Activated CD4-positive, alpha-beta T cell treated with anti-CD3 and anti-CD28 coated beads, Interleukin-2, amount 10 ng/mL, durations not matched to agents 7 days and 5 days (primary cell): Measurements from ENCODE around the gene GP1BA. TPM values are rescaled to one million over a fixed set of nuclear protein-coding genes. Genes with fewer than 3 reads are reported as not detected.

Experiments used
- CTCF ChIA-PET: fragments of 350-600 bp; sonication (Branson Sonifier 250); formaldehyde crosslinking; loops from one replicate; lab custom pipeline; 2021; ENCODE audit warnings: antibody characterized with exemption; lab: Charles Lee
- POLR2A ChIA-PET: fragments of 350-600 bp; sonication (Branson Sonifier 250); formaldehyde crosslinking; loops from one replicate; lab custom pipeline; 2021; ENCODE audit warnings: antibody characterized with exemption; lab: Charles Lee
- DNase-seq: peaks from one replicate; pipeline ENCODE4 v3.0.0-alpha.2; 2020
- H3K27ac Mint-ChIP-seq: one replicate; pipeline ENCODE4 v1.8.0; 2021; ENCODE audit warnings: mild to moderate bottlenecking, moderate library complexity, mixed read lengths
- H3K27me3 Mint-ChIP-seq: one replicate; pipeline ENCODE4 v1.8.0; 2021; ENCODE audit warnings: mixed read lengths
- H3K36me3 Mint-ChIP-seq: one replicate; pipeline ENCODE4 v1.8.0; 2021; ENCODE audit warnings: low read depth, mixed read lengths
- H3K4me1 Mint-ChIP-seq: one replicate; pipeline ENCODE4 v1.8.0; 2021; ENCODE audit warnings: mixed read lengths
- H3K4me3 Mint-ChIP-seq: one replicate; pipeline ENCODE4 v1.8.0; 2021; ENCODE audit warnings: mild to moderate bottlenecking, moderate library complexity, mixed read lengths
- H3K9me3 Mint-ChIP-seq: one replicate; pipeline ENCODE4 v1.8.0; 2021; ENCODE audit warnings: mixed read lengths
- total RNA-seq, 2 experiments: library from RNA; stranded (reverse); gene quantifications; one replicate each; pipeline ENCODE4 v1.2.3, GENCODE V29; 2021

GP1BA gene
- total RNA-seq, 2 experiments from 2014 or later, result not detected

DNA sequence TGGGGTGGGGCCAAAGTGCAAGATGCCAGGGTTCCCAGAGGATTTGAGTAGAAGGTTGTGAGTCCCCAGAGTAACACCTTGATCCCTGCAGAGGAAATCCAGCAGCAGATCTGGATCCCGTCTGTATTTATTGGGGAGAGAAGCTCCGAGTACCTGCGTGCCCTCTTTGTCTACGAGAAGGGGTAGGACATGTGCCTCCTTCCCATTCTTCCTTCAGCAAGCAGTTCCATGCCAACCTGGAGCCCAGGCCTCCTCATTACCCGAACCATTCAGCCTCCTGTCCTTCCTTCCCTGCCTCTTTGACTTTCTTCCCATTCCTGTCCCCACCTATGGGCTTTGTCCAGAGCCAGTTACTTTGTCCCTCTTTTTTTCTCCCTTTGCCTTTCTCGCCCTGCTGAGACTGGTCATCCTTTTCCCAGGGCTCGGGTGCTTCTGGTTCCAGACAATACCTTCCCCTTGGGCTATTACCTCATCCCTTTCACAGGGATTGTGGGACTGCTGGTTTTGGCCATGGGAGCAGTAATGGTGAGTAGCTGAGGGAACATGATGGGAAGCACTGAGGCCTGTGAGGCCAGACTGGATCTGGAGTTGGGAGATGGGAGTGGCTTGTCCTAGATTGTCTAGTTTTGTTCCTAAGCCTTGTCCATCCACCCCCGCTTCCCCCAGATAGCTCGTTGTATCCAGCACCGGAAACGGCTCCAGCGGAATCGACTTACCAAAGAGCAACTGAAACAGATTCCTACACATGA, 10.9 kb downstream of the GP1BA start:
- CTCF ChIA-PET, result no interaction called here
- peaks cover 51% of the 10 kb centered on the region for H3K4me1 Mint-ChIP-seq
- no peak for DNase-seq

DNA sequence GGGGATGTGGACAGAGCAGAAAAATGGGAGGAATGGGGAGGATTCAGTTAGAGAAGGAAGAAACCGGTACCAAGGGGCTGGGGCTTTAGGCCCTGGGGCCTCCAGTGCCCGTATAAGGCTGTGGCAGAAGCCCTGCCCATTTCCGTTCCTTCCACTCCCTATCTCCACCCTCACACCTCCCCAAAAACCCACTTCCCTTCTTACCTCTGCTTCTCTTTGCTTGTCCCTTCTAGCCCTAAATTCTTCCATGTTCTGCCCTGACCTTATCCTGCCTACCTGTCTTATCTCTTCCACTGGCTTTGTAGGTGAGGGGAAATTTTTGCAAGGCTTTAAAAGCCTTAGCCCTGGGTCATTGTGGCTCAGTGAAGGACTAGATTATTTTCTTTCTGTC, 12.1 kb downstream of the GP1BA start:
- H3K9me3 Mint-ChIP-seq, result no peaks in the 10 kb centered on the region
- peaks cover 40% of the 10 kb centered on the region for H3K4me1 Mint-ChIP-seq
- POLR2A ChIA-PET, result interaction anchor here (0.7 to 6.2 kb wide), 2 partner anchors 13 to 24 kb away, joined by 3 to 44 read pairs; partner anchors contain the start of gene SPAG7
- H3K4me3 Mint-ChIP-seq, result peak overlapping the region; percentile 92
- H3K27ac Mint-ChIP-seq, result peak overlapping the region; percentile 99
- DNase-seq, result peak; percentile 82
- peaks cover 73% of the 10 kb centered on the region for H3K36me3 Mint-ChIP-seq
- no peaks in the 10 kb centered on the region for H3K27me3 Mint-ChIP-seq
- CTCF ChIA-PET, result no interaction called here

More for the DNA sequence above, 10.9 kb downstream of the GP1BA start:
- Mint-ChIP-seq H3K27me3 (no peaks in the 10 kb centered on the region), H3K4me3 (peak overlapping the region; percentile 92), H3K9me3 (no peaks in the 10 kb centered on the region), H3K27ac (peak overlapping the region; percentile 67), H3K36me3 (peaks cover 83% of the 10 kb centered on the region)
- POLR2A ChIA-PET, result no interaction called here

DNA sequence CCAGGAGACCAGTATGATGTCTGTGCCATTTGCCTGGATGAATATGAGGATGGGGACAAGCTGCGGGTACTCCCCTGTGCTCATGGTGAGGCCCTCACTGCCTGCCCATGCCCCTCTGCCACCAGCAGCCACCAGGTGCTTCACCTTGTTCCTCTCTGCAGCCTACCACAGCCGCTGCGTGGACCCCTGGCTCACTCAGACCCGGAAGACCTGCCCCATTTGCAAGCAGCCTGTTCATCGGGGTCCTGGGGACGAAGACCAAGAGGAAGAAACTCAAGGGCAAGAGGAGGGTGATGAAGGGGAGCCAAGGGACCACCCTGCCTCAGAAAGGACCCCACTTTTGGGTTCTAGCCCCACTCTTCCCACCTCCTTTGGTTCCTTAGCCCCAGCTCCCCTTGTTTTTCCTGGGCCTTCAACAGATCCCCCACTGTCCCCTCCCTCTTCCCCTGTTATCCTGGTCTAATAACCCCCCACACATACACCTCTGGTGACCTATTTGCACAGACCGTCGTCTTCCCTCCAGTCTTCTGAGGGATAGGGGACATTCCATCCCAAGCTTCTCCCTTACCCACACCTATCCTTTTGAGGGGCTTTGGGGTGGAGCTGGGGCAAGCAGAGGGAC, 12.6 kb downstream of the GP1BA start:
- ChIA-PET CTCF (interaction anchor here (0.9 kb wide), 1 partner anchor 24 kb away, joined by 3 read pairs; no protein-coding TSS in a partner anchor), POLR2A (interaction anchor here (6.2 kb wide), 1 partner anchor 23 kb away, joined by 44 read pairs; the partner anchor contains the start of gene SPAG7)
- Mint-ChIP-seq H3K27ac (peak overlapping the region; percentile 99), H3K4me3 (peak overlapping the region; percentile 92), H3K27me3 (no peaks in the 10 kb centered on the region), H3K36me3 (peaks cover 72% of the 10 kb centered on the region), H3K4me1 (peaks cover 38% of the 10 kb centered on the region), H3K9me3 (no peaks in the 10 kb centered on the region)
- DNase-seq, result peak; percentile 34

DNA sequence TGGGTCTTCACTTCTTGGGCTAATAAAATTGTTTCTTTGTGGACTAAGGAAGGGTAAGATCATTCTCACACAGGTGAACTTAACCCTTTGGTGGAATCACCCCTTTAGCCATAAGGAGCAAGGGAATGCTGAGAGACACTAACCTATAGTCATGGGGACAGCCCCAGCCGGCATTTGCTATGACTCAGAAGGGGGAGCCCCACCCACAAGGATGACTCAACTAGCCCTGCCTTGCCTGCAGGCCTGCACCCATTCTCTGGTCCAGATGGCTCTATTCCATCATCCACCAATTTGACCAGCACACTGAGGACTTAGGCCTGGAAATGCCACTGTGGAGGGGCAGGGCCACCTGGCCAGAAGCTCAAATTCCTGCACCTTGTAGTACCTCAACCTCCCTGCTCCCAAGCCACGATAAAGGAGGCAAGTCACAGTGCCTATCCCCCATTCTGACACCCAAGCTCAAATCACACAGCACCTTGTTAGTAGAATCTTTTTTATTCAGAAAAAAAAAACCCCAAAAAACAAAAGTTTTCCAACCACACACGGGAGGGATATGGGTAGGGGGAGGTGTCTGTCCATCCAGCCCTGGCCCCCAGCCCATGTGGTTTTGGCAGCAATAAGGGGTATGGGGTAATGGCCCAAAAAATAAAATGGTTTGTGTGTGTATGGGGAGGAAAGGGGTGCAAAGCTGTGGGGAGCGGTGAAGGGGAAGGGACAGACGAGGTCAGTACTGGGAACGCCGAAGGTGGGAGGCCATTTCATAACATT, 13.3 kb downstream of the GP1BA start:
- ChIA-PET POLR2A (interaction anchor here (6.2 kb wide), 1 partner anchor 22 kb away, joined by 44 read pairs; the partner anchor contains the start of gene SPAG7), CTCF (interaction anchor here (0.9 kb wide), 1 partner anchor 23 kb away, joined by 3 read pairs; no protein-coding TSS in a partner anchor)
- H3K36me3 Mint-ChIP-seq, result peaks cover 68% of the 10 kb centered on the region
- no peaks in the 10 kb centered on the region for H3K27me3 Mint-ChIP-seq
- peak; percentile 84 for DNase-seq
- peak overlapping the region; percentile 99 for H3K27ac Mint-ChIP-seq
- no peaks in the 10 kb centered on the region for H3K9me3 Mint-ChIP-seq
- H3K4me1 Mint-ChIP-seq, result peaks cover 41% of the 10 kb centered on the region
- peak overlapping the region; percentile 92 for H3K4me3 Mint-ChIP-seq

DNA sequence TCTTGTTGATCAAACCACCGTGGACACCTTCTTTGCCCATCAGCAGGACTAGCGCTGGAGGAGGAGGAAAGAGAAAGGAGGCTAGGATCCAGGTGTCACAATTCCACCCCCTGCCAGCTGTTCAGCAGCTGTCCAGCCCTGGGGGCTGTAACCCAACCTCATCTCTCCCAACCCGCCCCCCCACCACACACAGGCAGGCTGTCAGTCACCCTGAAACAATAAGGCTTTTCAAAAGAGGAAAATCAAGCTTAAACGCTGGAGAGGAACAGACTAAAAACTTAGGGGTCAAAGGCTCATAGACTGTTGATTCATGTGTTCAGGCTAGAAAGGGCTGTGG, 13.8 kb downstream of the GP1BA start:
- POLR2A ChIA-PET, result interaction anchor here (6.2 kb wide), 1 partner anchor 22 kb away, joined by 44 read pairs; the partner anchor contains the start of gene SPAG7
- DNase-seq, result no peak
- Mint-ChIP-seq H3K27me3 (no peaks in the 10 kb centered on the region), H3K4me1 (peaks cover 46% of the 10 kb centered on the region), H3K4me3 (peak overlapping the region; percentile 92), H3K27ac (peak overlapping the region; percentile 99), H3K9me3 (no peaks in the 10 kb centered on the region), H3K36me3 (peaks cover 63% of the 10 kb centered on the region)
- CTCF ChIA-PET, result interaction anchor here (0.9 kb wide), 1 partner anchor 22 kb away, joined by 3 read pairs; no protein-coding TSS in a partner anchor

DNA sequence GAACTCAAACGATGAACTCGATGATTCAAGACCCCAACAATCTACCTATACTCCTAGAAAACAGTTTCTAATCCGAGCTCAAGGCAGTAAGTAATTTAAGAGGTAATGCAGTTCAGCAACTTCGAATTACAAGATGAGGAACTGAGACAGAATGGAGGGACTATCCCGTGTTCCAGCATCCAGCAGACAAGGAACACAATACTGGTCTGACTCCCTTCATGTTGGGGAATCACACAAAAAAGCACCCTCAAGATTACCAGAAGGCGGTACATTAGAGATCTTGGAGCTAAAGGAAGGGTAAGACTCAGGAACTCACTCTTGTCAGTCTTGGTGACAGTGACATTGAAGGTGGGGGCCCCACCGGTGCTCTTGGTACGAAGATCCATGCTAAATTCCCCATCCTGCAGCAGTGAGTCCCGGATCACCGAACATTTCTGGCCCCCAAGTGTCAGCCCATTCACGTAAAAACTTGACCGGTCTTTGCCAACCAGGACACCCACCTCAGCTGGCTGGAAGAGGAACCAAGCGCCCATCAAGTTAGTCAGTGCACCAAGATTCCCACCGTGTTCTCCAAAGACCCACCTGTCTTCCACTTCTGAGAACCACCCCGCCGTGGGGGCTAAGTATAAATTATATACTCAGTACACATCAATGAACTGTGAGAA, 14.4 kb downstream of the GP1BA start:
- no peak for DNase-seq
- ChIA-PET POLR2A (interaction anchor here (1.0 to 6.2 kb wide), 2 partner anchors 15 to 21 kb away, joined by 3 to 44 read pairs; partner anchors contain the start of gene SPAG7), CTCF (interaction anchor here (0.6 kb wide), 1 partner anchor 21 kb away, joined by 3 read pairs; the partner anchor contains the start of gene SPAG7)
- peaks cover 58% of the 10 kb centered on the region for H3K36me3 Mint-ChIP-seq
- peak overlapping the region; percentile 92 for H3K4me3 Mint-ChIP-seq
- peak overlapping the region; percentile 99 for H3K27ac Mint-ChIP-seq
- peaks cover 52% of the 10 kb centered on the region for H3K4me1 Mint-ChIP-seq
- no peaks in the 10 kb centered on the region for H3K27me3 Mint-ChIP-seq
- no peaks in the 10 kb centered on the region for H3K9me3 Mint-ChIP-seq

DNA sequence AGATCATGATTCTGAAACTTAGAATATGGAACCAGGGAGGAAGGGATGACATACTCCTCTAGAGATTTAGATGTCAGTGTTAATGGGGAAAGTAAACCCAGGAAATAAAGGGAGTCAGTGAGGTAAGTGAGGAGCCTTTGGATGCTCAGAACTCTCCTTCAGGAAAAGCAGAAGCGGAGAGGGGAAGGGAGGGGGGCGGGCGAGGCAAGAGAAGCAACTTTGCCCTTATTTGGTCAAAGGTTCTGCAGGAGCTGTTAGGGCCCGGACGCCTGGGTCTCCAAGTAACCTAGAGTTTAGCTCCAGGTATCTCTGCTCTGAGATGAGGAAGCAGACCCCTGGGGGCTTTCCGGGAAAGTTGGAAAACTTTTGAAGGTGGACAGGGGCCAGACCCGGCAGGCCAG, 14.9 kb downstream of the GP1BA start:
- Mint-ChIP-seq H3K4me1 (peaks cover 52% of the 10 kb centered on the region), H3K9me3 (no peaks in the 10 kb centered on the region), H3K4me3 (peak overlapping the region; percentile 92), H3K36me3 (peaks cover 52% of the 10 kb centered on the region), H3K27ac (peak overlapping the region; percentile 99), H3K27me3 (no peaks in the 10 kb centered on the region)
- no peak for DNase-seq
- POLR2A ChIA-PET, result interaction anchor here (1.0 to 6.2 kb wide), 2 partner anchors 15 to 21 kb away, joined by 3 to 44 read pairs; partner anchors contain the start of gene SPAG7
- CTCF ChIA-PET, result interaction anchor here (0.6 kb wide), 2 partner anchors 9 to 20 kb away, joined by 3 read pairs; partner anchors contain the start of gene SPAG7

DNA sequence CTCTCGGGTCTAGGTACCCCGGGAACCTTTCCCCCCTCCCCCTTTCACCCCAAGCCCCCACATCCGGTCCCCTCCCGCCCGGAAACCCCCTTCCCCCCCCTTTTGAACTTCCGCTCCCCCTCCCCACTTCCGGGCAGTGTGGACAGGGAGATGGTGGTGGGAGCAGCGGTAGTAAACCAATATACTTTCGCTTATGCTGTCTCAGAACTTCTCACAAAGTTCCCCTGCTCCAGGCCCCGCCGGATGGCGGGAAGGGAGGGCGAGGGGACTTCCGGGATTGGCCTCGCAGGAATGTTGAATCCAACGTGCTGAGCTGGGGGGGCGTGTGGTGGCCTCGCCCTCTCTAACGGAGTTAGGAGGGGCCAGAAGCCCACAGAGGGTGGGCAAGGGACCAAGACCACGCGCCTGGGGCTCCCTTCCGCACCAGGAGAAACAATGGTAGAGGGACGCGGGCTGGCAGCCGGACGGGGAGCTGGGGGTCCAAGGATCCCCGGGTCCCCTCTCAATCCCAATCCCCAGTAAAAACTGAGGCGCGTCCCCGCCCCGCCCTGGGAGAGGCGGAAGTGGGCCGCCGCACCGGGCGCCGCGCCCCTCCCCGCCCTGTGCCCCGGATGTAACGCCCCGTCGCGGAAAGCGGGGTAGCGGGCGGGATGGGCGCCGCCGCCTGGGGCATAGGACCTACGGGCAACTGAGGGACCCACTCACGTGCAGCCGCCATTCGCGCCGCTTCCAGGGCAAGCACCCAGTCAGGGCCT, 15.5 kb downstream of the GP1BA start:
- DNase-seq, result peak; percentile 78
- H3K27me3 Mint-ChIP-seq, result no peaks in the 10 kb centered on the region
- peaks cover 47% of the 10 kb centered on the region for H3K4me1 Mint-ChIP-seq
- CTCF ChIA-PET, result interaction anchor here (0.6 to 0.8 kb wide), 2 partner anchors 9 to 20 kb away, joined by 3 read pairs; partner anchors contain the start of gene SPAG7
- H3K9me3 Mint-ChIP-seq, result no peaks in the 10 kb centered on the region
- peak overlapping the region; percentile 92 for H3K4me3 Mint-ChIP-seq
- POLR2A ChIA-PET, result interaction anchor here (1.0 to 6.2 kb wide), 2 partner anchors 14 to 20 kb away, joined by 3 to 44 read pairs; partner anchors contain the start of gene SPAG7
- H3K36me3 Mint-ChIP-seq, result peaks cover 47% of the 10 kb centered on the region
- peak overlapping the region; percentile 99 for H3K27ac Mint-ChIP-seq

DNA sequence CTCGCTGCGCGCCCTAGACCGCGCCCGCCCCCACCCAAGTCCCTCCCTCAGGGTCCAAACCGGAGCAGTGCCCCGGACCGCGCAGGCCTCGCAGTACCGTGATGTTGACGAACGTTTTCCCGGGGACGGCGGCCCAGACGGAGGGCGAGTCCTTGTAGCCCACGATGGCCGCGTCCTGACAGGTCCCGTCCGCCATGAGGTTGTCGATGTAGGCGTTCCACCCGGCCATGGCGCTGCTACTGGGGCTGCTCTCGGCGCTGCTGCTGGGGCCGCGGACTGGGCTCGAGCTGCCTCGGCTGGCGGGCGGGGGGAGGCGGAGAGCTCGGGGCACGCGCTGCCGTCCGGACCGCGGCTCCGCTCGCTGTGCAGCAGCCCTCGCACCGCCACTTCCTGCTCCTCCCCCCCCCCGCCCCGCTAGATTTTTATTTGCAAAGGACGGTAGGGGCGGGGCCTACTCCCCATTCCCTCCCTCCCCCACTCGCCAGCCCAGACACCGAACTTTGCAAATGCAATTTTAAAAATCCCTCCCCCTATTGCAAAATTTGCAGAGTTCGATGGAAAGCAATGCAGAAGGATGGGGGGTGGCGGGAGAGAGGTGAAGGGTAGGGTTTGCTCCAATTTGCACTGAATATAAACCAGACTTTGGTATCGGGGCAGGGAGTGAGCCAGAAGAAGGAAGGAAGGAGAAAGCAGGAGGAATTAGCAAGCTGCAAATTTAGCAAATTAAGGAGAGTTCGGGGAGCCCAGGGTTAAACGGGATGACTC, 16.3 kb downstream of the GP1BA start, which contains the start of gene PFN1:
PFN1 (minus strand) TSS at position 365 of the 765 bp plus-strand sequence; CDS start at position 229, 136 bp downstream.
- H3K27ac Mint-ChIP-seq, result peak within 1 kb of the TSS; percentile 99
- ChIA-PET CTCF (interaction anchor here (0.8 kb wide), 1 partner anchor 19 kb away, joined by 3 read pairs; the partner anchor contains the start of gene SPAG7), POLR2A (interaction anchor here (1.4 to 6.2 kb wide), 2 partner anchors 8 to 19 kb away, joined by 10 to 44 read pairs; partner anchors contain the start of genes RNF167, SLC25A11 and SPAG7)
- H3K27me3 Mint-ChIP-seq, result no peaks in the 10 kb centered on the region
- peak within 1 kb of the TSS; percentile 92 for H3K4me3 Mint-ChIP-seq
- no peaks in the 10 kb centered on the region for H3K9me3 Mint-ChIP-seq
- H3K36me3 Mint-ChIP-seq, result peaks cover 41% of the 10 kb centered on the region
- H3K4me1 Mint-ChIP-seq, result peaks cover 39% of the 10 kb centered on the region
- DNase-seq, result peak; percentile 94

DNA sequence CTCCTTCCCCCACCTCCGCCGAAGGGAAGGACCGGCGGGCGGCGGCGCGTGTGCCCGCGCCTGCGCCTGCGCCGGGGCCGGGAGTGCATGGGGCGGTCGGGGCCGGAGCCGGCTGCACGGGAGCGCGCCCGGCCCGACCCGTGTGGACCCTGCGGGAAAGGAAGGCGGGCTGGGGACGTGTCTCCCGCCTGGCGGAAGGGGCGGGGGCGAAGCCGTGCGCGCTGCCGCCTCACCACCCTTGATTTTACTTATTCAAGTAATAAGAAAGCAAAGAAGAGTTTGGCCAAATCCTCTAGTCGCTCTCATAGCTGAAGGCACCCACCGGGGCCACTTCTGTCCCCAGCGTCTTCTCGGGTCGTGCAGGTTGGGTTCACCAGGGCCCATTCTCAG, 16.8 kb downstream of the GP1BA start:
- H3K36me3 Mint-ChIP-seq, result peaks cover 39% of the 10 kb centered on the region
- no peaks in the 10 kb centered on the region for H3K9me3 Mint-ChIP-seq

More for the DNA sequence above, 16.8 kb downstream of the GP1BA start:
- DNase-seq, result peak; percentile 80
- Mint-ChIP-seq H3K4me1 (peaks cover 37% of the 10 kb centered on the region), H3K4me3 (peak overlapping the region; percentile 92), H3K27me3 (no peaks in the 10 kb centered on the region), H3K27ac (peak overlapping the region; percentile 99)
- POLR2A ChIA-PET, result interaction anchor here (1.4 to 6.2 kb wide), 2 partner anchors 9 to 19 kb away, joined by 10 to 44 read pairs; partner anchors contain the start of genes RNF167, SLC25A11 and SPAG7
- CTCF ChIA-PET, result no interaction called here
